ENCODE results near the gene RNASE8. TPM values are rescaled to one million over a fixed set of nuclear protein-coding genes. Genes with fewer than 3 reads are reported as not detected.

Gene RNASE8
- total and polyA plus RNA-seq, 10 of the 15 experiments (the other 5 are each of a cell fraction or from before 2014, with no cell fraction given), result not detected

DNA sequence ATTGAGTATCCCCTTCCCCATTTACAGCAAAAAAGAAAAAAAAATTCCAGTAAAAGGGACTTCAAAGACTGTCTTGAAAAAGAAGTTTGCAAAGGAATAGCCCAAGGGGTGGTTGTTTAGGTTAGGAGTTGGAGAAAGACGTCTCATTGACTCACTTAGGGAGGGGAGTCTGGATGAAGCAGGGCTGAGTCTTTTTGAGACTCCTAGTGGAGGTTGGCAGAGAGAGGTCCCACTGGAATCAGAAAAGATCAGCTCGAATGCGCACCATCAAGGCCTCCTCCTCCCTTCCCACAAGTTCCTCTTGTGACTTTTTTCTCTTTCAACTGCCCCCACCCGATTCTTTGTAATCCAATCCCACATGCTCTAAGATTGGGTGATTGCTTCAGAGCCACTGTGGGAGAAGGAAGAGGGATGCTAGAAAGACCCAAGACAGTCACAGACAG is 14.4 kb downstream of the RNASE8 start:
- POLR2A ChIA-PET, result interaction anchor here (0.6 to 2.6 kb wide), 3 partner anchors 33 to 1720 kb away, joined by 4 to 21 read pairs (median 6); no protein-coding TSS in a partner anchor
- H3K9ac ChIP-seq (ENCODE audit: control insufficient read depth, insufficient read depth, low read length), result no peak overlapping the region

More for the DNA sequence above, 14.4 kb downstream of the RNASE8 start:
- peaks cover 29% of the 10 kb centered on the region for H3K4me1 ChIP-seq (ENCODE audit: control insufficient read depth, insufficient read depth, low read length)
- BruUV-seq (replicated peaks), result no TSS peak
- WGBS (ENCODE audit: insufficient coverage, insufficient replicate concordance, low lambda C conversion rate, missing lambda C conversion rate), result 0% methylated on average over 4 of the region's 4 CpGs
- peaks cover 9 to 20% of the 10 kb centered on the region in 2 experiments for H3K27me3 ChIP-seq (replicated peaks in 1 of 2; ENCODE audit: control insufficient read depth in 2 of 2, insufficient read depth in 2 of 2, low read length in 1 of 2)
- no peak overlapping the region for H3K27ac ChIP-seq (ENCODE audit: control insufficient read depth, insufficient read depth)
- ChIA-PET SMC1A (ENCODE audit: uncharacterized antibody, unreplicated experiment) (interaction anchor here (1.0 to 3.1 kb wide), 6 partner anchors 20 to 57 kb away, joined by 3 to 30 read pairs (median 8); no protein-coding TSS in a partner anchor), RAD21 (ENCODE audit: unreplicated experiment) (interaction anchor here (0.6 to 3.0 kb wide), 12 partner anchors 17 to 1203 kb away, joined by 3 to 42 read pairs (median 7); no protein-coding TSS in a partner anchor), CTCF (interaction anchor here (1.0 to 5.6 kb wide), 9 partner anchors 8 to 101 kb away, joined by 3 to 100 read pairs (median 16); partner anchors contain the start of gene TMEM253)
- intact Hi-C loops (cut with micrococcal nuclease; ENCODE audit: unreplicated experiment), result no loop called here
- in situ Hi-C loops (cut with MboI), result no loop called here
- no peaks in the 10 kb centered on the region for H3K9me3 ChIP-seq (replicated peaks; ENCODE audit: control insufficient read depth, insufficient read depth, low read length)
- no peaks in the 10 kb centered on the region for H3K79me2 ChIP-seq (ENCODE audit: control insufficient read depth, insufficient read depth, low read length)
- H3K4me3 ChIP-seq, result peak overlapping the region; percentile 67; the same call in 1 of the 2 replicates
- H2AFZ ChIP-seq (ENCODE audit: control insufficient read depth, low read depth, low read length), result no peak overlapping the region
- peak overlapping the region; percentile 67 for H3K4me2 ChIP-seq (ENCODE audit: control insufficient read depth, insufficient read depth)
- DNase-seq (ENCODE audit: low read depth, low spot score) (no peak), FAIRE-seq (peak; percentile 61), ATAC-seq (no peak)
- H3K36me3 ChIP-seq (ENCODE audit: control insufficient read depth in 2 of 2, insufficient read depth in 2 of 2, low read length in 1 of 2), result no peaks in the 10 kb centered on the region
- no peaks in the 10 kb centered on the region for H4K20me1 ChIP-seq (ENCODE audit: control insufficient read depth, insufficient read depth)
- no peak for TF ChIP-seq GATAD2B (conservative IDR thresholded peaks at IDR 0.05; ENCODE audit: low read depth)
- no peak for TF ChIP-seq HDAC6 (IDR thresholded peaks at IDR 0.05; ENCODE audit: unreplicated experiment)
- TF ChIP-seq NFYB (IDR thresholded peaks at IDR 0.05; ENCODE audit: insufficient read depth, low read depth, low read length), result no peak
- TF ChIP-seq CBFB (IDR thresholded peaks at IDR 0.05; ENCODE audit: low read depth), result no peak
- TF ChIP-seq RBBP5 (conservative IDR thresholded peaks at IDR 0.05), result no peak
- TF ChIP-seq ZBED1 (IDR thresholded peaks at IDR 0.05; ENCODE audit: borderline replicate concordance), result no peak
- TF ChIP-seq BCL3 (IDR thresholded peaks at IDR 0.05; ENCODE audit: borderline replicate concordance, insufficient read depth, low read depth, low read length, poor library complexity, severe bottlenecking), result no peak

Data from GM12878 (cell line).